MCF 10A (cell line): ENCODE data around the gene HDGF. TPM values are rescaled to one million over a fixed set of nuclear protein-coding genes. Genes with fewer than 3 reads are reported as not detected.

ENCODE experiments used
- BruUV-seq: library from RNA; stranded (reverse); fragments of 400-500 nt; replicated peaks from 2 replicates; lab custom pipeline; 2021; lab: Mats Ljungman, UMichigan
- CTCF ChIA-PET: fragments of 300-600 bp; sonication (Branson Sonifier 250); formaldehyde crosslinking; extraction: SDS; loops from one replicate; lab custom pipeline; 2021; ENCODE audit warnings: antibody characterized with exemption, inconsistent platforms; lab: Yijun Ruan, JAX
- POLR2A ChIA-PET: fragments of 300-600, 350-650 bp; sonication (Branson Sonifier 250); formaldehyde crosslinking; extraction: SDS; loops from one replicate; lab custom pipeline; 2020; ENCODE audit warnings: antibody characterized with exemption, inconsistent platforms; lab: Yijun Ruan, JAX
- DNase-seq: peaks from one replicate; pipeline ENCODE4 v3.0.0-alpha.2; 2018; ENCODE audit not compliant: unreplicated experiment
- H3K27ac Mint-ChIP-seq: one replicate; pipeline ENCODE4 v1.8.0; 2022; ENCODE audit warnings: mild to moderate bottlenecking, low read depth, mixed read lengths; ENCODE audit not compliant: unreplicated experiment
- H3K27me3 Mint-ChIP-seq: one replicate; pipeline ENCODE4 v1.8.0; 2022; ENCODE audit warnings: mixed read lengths; ENCODE audit not compliant: insufficient read depth, unreplicated experiment
- H3K36me3 Mint-ChIP-seq: one replicate; pipeline ENCODE4 v1.8.0; 2022; ENCODE audit warnings: mild to moderate bottlenecking, moderate library complexity, mixed read lengths; ENCODE audit not compliant: insufficient read depth, unreplicated experiment
- H3K4me1 Mint-ChIP-seq: one replicate; pipeline ENCODE4 v1.8.0; 2022; ENCODE audit warnings: mixed read lengths; ENCODE audit not compliant: insufficient read depth, unreplicated experiment
- H3K4me3 Mint-ChIP-seq: one replicate; pipeline ENCODE4 v1.8.0; 2022; ENCODE audit warnings: mild to moderate bottlenecking, moderate library complexity, mixed read lengths; ENCODE audit not compliant: unreplicated experiment
- H3K9me3 Mint-ChIP-seq: one replicate; pipeline ENCODE4 v1.8.0; 2022; ENCODE audit warnings: mixed read lengths; ENCODE audit not compliant: unreplicated experiment
- intact Hi-C: fragments of 100-400 bp; cut with micrococcal nuclease; formaldehyde crosslinking; loops from 2 replicates; pipeline ENCODE4 v1.14.1; 2022
- total RNA-seq: library from RNA; stranded (reverse); gene quantifications from 2 replicates; pipeline ENCODE4 v1.2.3, GENCODE V29; 2022
- TF ChIP-seq, protein P1 (sequence below): fragments of 200-600 bp; IDR thresholded peaks from one replicate; pipeline ENCODE4 v1.8.0; 2022; ENCODE audit warnings: antibody characterized with exemption, mild to moderate bottlenecking; ENCODE audit not compliant: unreplicated experiment

The HDGF gene
- total RNA-seq, 1 experiment from 2014 or later, result 707 TPM

DNA sequence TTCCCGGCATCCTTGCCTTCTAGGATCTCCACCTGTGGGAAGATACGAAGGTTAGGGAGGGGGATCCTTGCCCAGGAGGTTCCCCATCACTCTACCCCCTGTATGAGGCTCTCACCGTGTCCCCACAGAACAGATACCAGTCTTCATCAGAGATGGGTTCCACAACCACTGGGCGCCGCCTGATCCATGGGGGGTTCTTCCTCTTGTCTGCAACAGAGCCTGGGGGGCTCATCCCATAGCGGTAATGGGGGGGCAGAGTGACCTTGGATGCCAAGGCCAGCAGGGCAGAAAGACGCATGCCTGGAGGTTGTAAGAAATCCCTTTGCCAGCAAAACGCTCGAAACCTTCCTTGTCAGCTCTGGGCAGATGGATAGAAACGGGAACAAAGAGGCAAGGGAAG, 13.1 kb downstream of the HDGF start:
- TF ChIP-seq, protein P1, sequence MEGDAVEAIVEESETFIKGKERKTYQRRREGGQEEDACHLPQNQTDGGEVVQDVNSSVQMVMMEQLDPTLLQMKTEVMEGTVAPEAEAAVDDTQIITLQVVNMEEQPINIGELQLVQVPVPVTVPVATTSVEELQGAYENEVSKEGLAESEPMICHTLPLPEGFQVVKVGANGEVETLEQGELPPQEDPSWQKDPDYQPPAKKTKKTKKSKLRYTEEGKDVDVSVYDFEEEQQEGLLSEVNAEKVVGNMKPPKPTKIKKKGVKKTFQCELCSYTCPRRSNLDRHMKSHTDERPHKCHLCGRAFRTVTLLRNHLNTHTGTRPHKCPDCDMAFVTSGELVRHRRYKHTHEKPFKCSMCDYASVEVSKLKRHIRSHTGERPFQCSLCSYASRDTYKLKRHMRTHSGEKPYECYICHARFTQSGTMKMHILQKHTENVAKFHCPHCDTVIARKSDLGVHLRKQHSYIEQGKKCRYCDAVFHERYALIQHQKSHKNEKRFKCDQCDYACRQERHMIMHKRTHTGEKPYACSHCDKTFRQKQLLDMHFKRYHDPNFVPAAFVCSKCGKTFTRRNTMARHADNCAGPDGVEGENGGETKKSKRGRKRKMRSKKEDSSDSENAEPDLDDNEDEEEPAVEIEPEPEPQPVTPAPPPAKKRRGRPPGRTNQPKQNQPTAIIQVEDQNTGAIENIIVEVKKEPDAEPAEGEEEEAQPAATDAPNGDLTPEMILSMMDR, result no peak
- Mint-ChIP-seq H3K27ac (peak overlapping the region; percentile 39), H3K27me3 (no peaks in the 10 kb centered on the region), H3K9me3 (no peaks in the 10 kb centered on the region), H3K4me3 (no peak overlapping the region), H3K4me1 (peaks cover 13% of the 10 kb centered on the region), H3K36me3 (peaks cover 82% of the 10 kb centered on the region)
- ChIA-PET CTCF (interaction anchor here (10.3 kb wide), 1 partner anchor 11 kb away, joined by 136 read pairs; the partner anchor contains the start of genes ISG20L2 and METTL25B), POLR2A (interaction anchor here (0.7 to 10.4 kb wide), 5 partner anchors 9 to 77 kb away, joined by 3 to 375 read pairs (median 194); partner anchors contain the start of genes HDGF, ISG20L2, METTL25B and PRCC)
- no TSS peak for BruUV-seq
- intact Hi-C loops, result no loop called here
- no peak for DNase-seq

DNA sequence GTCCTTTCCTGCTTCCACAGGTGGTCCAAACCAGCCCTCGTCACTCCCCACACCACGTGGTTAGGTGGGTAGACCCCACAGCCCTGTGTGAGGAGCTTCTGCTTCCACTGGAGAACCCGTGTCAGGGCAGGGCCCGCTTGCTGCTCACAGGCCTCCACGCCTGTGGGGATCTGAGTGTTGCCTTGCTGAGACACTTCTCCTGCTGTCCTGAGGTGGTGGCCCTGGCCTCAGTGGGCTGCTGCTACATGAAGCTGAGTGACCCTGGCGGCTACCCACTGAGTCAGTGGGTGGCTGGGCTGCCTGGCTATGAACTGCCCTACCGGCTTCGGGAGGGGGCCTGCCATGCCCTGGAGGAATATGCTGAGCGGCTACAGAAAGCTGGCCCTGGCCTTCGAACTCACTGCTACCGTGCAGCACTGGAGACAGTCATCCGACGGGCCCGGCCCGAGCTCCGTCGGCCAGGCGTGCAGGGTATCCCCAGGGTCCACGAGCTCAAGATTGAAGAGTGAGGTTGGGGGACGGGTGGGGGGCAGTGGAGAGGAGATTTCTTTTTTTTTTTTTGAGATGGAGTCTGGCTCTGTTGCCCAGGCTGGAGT, 17.4 kb downstream of the HDGF start:
- CTCF ChIA-PET, result interaction anchor here (0.7 to 1.3 kb wide), 4 partner anchors 9 to 157 kb away, joined by 3 to 4 read pairs (median 4); partner anchors contain the start of gene NES
- H3K36me3 Mint-ChIP-seq, result peaks cover 56% of the 10 kb centered on the region
- peak overlapping the region; percentile 66 for H3K27ac Mint-ChIP-seq
- H3K27me3 Mint-ChIP-seq, result no peaks in the 10 kb centered on the region
- peaks cover 16% of the 10 kb centered on the region for H3K4me1 Mint-ChIP-seq
- no peak overlapping the region for H3K4me3 Mint-ChIP-seq
- no peak for DNase-seq
- intact Hi-C loops, result no loop called here
- TF ChIP-seq, protein P1, result no peak
- BruUV-seq, result no TSS peak
- H3K9me3 Mint-ChIP-seq, result no peaks in the 10 kb centered on the region
- POLR2A ChIA-PET, result interaction anchor here (2.4 to 3.6 kb wide), 2 partner anchors 18 to 34 kb away, joined by 13 to 20 read pairs; partner anchors contain the start of genes HDGF and PRCC

DNA sequence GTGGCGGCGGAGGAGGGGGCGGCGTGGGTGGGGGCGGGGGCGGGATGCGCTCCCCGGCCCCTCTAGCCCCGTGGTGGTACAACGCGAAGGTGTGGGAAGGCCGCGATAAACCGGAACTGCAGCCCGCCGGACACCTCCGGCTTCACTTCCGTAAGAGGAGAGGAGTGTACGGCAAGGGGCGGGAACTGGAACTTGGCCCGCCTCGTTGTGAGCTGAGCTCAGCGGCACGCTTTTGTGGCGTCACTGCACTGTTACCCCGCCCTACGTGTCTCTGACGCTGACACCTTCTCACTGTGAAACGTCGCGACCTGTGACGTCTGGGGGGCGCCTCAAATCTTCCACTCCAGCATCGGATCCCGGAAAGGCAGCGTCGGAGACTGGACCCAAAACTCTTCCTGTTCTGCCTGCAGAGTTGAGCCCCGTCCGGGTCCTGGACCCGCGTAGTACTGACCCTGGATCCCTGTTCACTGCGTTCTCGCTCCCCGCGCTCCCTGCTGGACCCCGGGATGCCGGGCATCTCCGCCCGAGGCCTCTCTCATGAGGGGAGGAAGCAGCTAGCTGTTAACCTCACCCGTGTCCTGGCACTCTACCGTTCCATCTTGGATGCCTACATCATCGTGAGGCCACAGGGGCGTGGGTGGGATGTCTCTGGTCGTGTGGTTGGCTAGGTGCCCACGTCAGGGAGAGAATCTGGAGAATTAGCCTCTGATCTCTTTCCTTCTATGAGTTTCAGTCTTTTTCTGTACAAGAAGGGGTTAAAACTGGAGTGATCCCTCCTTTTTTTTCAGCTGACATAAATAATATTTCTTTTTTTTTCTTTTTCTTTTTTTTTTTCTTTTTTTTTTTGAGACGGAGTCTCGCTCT, 22.6 kb downstream of the HDGF start, which contains the start of gene ISG20L2:
TSS of gene ISG20L2 (minus strand) at position 168 of the 864 bp plus-strand sequence. CDS start 1,114 bp downstream, outside the sequence.
- intact Hi-C loops, result no loop called here

More for the DNA sequence above, 22.6 kb downstream of the HDGF start, which contains the start of gene ISG20L2:
- Mint-ChIP-seq H3K36me3 (peaks cover 16% of the 10 kb centered on the region), H3K9me3 (no peaks in the 10 kb centered on the region), H3K4me1 (peaks cover 27% of the 10 kb centered on the region), H3K4me3 (no peak within 1 kb of the TSS), H3K27me3 (no peaks in the 10 kb centered on the region), H3K27ac (no peak within 1 kb of the TSS)
- CTCF ChIA-PET, result interaction anchor here (0.6 to 39.7 kb wide), 11 partner anchors 15 to 199 kb away, joined by 3 to 2415 read pairs (median 44); partner anchors contain the start of genes CRABP2, HDGF, MRPL24 and NES
- TF ChIP-seq, protein P1, result no peak
- peak; percentile 98 for DNase-seq
- POLR2A ChIA-PET, result interaction anchor here (0.6 to 8.9 kb wide), 31 partner anchors 7 to 1833 kb away, joined by 3 to 231 read pairs (median 5); partner anchors contain the start of genes HDGF, MRPL24, NAXE and PRCC
- BruUV-seq, result TSS peak; percentile 59
